GM23338 (cell line): ENCODE measurements around the gene RFX8.

Source experiments
- CREB1 ChIP-seq: fragments of 250-450 bp; sonication (Bioruptor Pico); IDR thresholded peaks from 2 replicates; pipeline ENCODE4 v1.5.0; 2020; ENCODE audit warnings: low read depth, mild to moderate bottlenecking, moderate library complexity
- EZH2 ChIP-seq: fragments of 200-600 bp; sonication (generic); IDR thresholded peaks from one replicate; pipeline ENCODE4 v1.8.0; 2017; ENCODE audit warnings: antibody characterized with exemption, mild to moderate bottlenecking, low read depth; ENCODE audit not compliant: unreplicated experiment
- EZH2phosphoT487 ChIP-seq: fragments of 200-600 bp; sonication (generic); IDR thresholded peaks from one replicate; pipeline ENCODE4 v1.8.1; 2018; ENCODE audit warnings: antibody characterized with exemption; ENCODE audit not compliant: unreplicated experiment
- JUNB ChIP-seq: IDR thresholded peaks from one replicate; pipeline ENCODE4 v1.6.1; 2016; ENCODE audit warnings: antibody characterized with exemption; ENCODE audit not compliant: unreplicated experiment
- NANOG ChIP-seq: IDR thresholded peaks from 2 replicates; pipeline ENCODE4 v1.6.1; 2016; ENCODE audit warnings: antibody characterized with exemption, borderline replicate concordance
- POLR2AphosphoS5 ChIP-seq: IDR thresholded peaks from 2 replicates; pipeline ENCODE4 v1.6.1; 2016; ENCODE audit warnings: antibody characterized with exemption, low read depth
- STAT1 ChIP-seq: IDR thresholded peaks from one replicate; pipeline ENCODE4 v1.6.1; 2016; ENCODE audit warnings: antibody characterized with exemption; ENCODE audit not compliant: unreplicated experiment
- ZNF114 ChIP-seq: fragments of 250-450 bp; sonication (Bioruptor Pico); IDR thresholded peaks from 2 replicates; pipeline ENCODE4 v1.5.0; 2020; ENCODE audit warnings: mild to moderate bottlenecking, moderate library complexity
- ZNF331 ChIP-seq: fragments of 250-450 bp; sonication (Bioruptor Pico); IDR thresholded peaks from 2 replicates; pipeline ENCODE4 v1.5.0; 2020; ENCODE audit warnings: low read depth, mild to moderate bottlenecking, moderate library complexity
- TF ChIP-seq, protein P1 (sequence below), 2 experiments: fragments of 200-600 bp in 1 of 2; sonication (generic) in 1 of 2; conservative IDR thresholded peaks; 2 replicates each; pipeline versions ENCODE4 v1.5.1 to v1.6.1; 2016 to 2017; ENCODE audit warnings: antibody characterized with exemption in 2 of 2, low read depth in 2 of 2, mild to moderate bottlenecking in 2 of 2, moderate library complexity in 1 of 2
- TF ChIP-seq, protein P2 (sequence below): IDR thresholded peaks from one replicate; pipeline ENCODE4 v1.6.1; 2018; ENCODE audit warnings: antibody characterized with exemption; ENCODE audit not compliant: unreplicated experiment
- TF ChIP-seq, protein P3 (sequence below): IDR thresholded peaks from 2 replicates; pipeline ENCODE4 v1.6.1; 2016; ENCODE audit warnings: antibody characterized with exemption

DNA sequence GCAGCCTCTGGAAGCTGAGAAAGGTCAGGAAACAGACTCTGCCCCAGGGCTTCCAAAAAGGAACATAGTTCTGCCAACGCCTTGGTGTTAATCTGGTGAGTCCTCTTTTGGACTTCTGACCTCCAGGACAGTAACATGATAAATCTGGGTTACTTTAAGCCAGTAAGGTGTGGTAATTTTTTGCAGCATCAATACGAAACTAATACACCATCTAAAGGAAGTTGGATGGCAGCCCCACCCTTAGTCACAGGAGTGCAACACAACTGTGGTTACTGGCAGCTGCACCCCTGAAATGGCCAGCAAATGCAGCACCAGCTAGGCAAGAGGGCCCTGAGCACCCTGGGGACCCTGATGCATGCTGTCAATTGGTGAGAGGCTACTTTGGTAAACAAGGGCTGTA, 113.4 kb downstream of the RFX8 start:
- TF ChIP-seq, protein P1, sequence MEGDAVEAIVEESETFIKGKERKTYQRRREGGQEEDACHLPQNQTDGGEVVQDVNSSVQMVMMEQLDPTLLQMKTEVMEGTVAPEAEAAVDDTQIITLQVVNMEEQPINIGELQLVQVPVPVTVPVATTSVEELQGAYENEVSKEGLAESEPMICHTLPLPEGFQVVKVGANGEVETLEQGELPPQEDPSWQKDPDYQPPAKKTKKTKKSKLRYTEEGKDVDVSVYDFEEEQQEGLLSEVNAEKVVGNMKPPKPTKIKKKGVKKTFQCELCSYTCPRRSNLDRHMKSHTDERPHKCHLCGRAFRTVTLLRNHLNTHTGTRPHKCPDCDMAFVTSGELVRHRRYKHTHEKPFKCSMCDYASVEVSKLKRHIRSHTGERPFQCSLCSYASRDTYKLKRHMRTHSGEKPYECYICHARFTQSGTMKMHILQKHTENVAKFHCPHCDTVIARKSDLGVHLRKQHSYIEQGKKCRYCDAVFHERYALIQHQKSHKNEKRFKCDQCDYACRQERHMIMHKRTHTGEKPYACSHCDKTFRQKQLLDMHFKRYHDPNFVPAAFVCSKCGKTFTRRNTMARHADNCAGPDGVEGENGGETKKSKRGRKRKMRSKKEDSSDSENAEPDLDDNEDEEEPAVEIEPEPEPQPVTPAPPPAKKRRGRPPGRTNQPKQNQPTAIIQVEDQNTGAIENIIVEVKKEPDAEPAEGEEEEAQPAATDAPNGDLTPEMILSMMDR (conservative IDR thresholded peaks at IDR 0.05; ENCODE audit: low read depth in 2 of 2) = no peak
- TF ChIP-seq CREB1 (no peak), POLR2AphosphoS5 (no peak), JUNB (no peak), EZH2phosphoT487 (no peak), STAT1 (no peak), ZNF331 (CRISPR knock-in tag) (no peak), EZH2 (no peak), NANOG (no peak), ZNF114 (CRISPR knock-in tag) (no peak)
- TF ChIP-seq, protein P2, sequence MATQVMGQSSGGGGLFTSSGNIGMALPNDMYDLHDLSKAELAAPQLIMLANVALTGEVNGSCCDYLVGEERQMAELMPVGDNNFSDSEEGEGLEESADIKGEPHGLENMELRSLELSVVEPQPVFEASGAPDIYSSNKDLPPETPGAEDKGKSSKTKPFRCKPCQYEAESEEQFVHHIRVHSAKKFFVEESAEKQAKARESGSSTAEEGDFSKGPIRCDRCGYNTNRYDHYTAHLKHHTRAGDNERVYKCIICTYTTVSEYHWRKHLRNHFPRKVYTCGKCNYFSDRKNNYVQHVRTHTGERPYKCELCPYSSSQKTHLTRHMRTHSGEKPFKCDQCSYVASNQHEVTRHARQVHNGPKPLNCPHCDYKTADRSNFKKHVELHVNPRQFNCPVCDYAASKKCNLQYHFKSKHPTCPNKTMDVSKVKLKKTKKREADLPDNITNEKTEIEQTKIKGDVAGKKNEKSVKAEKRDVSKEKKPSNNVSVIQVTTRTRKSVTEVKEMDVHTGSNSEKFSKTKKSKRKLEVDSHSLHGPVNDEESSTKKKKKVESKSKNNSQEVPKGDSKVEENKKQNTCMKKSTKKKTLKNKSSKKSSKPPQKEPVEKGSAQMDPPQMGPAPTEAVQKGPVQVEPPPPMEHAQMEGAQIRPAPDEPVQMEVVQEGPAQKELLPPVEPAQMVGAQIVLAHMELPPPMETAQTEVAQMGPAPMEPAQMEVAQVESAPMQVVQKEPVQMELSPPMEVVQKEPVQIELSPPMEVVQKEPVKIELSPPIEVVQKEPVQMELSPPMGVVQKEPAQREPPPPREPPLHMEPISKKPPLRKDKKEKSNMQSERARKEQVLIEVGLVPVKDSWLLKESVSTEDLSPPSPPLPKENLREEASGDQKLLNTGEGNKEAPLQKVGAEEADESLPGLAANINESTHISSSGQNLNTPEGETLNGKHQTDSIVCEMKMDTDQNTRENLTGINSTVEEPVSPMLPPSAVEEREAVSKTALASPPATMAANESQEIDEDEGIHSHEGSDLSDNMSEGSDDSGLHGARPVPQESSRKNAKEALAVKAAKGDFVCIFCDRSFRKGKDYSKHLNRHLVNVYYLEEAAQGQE = no peak
- TF ChIP-seq, protein P3, sequence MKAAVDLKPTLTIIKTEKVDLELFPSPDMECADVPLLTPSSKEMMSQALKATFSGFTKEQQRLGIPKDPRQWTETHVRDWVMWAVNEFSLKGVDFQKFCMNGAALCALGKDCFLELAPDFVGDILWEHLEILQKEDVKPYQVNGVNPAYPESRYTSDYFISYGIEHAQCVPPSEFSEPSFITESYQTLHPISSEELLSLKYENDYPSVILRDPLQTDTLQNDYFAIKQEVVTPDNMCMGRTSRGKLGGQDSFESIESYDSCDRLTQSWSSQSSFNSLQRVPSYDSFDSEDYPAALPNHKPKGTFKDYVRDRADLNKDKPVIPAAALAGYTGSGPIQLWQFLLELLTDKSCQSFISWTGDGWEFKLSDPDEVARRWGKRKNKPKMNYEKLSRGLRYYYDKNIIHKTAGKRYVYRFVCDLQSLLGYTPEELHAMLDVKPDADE = no peak
